ENCODE data around the gene GALNT10. TPM values are rescaled to one million over a fixed set of nuclear protein-coding genes. Genes with fewer than 3 reads are reported as not detected.
A peak's percentile ranks its signal among the peaks of the same experiment; 100 is the strongest.

The GALNT10 gene
- polyA plus RNA-seq, 2 of the 4 experiments (the other 2 are of a cell fraction), result 110 to 156 TPM

- WGBS (ENCODE audit: missing lambda C conversion rate), result 27% methylated on average over 25 of the region's 25 CpGs
Observed at GRCh38 chr5:154189256-154189818, 1.2 kb upstream of the GALNT10 start.

GRCh38 chr5:154189819-154190594 lies 526 bp upstream of the GALNT10 start:
- peak; percentile 88 to 92 for ATAC-seq
- peak; percentile 83 to 91 for DNase-seq (ENCODE audit: low read depth in 1 of 2, low spot score in 1 of 2)
- Histone ChIP-seq H3K27ac (peak overlapping the region; percentile 96 to 99), H3K4me2 (peak overlapping the region; percentile 100), H3K9me3 (no peaks in the 10 kb centered on the region), H3K4me1 (peaks cover 43% of the 10 kb centered on the region), H3K4me3 (peak overlapping the region; percentile 65)
- CTCF ChIA-PET, result interaction anchor here (0.6 to 7.0 kb wide), 40 partner anchors 9 to 413 kb away, joined by 3 to 46 read pairs (median 4); no protein-coding TSS in a partner anchor
- 2% methylated on average over 31 of the region's 67 CpGs for WGBS (ENCODE audit: missing lambda C conversion rate)
- POLR2A ChIA-PET, result interaction anchor here (0.7 to 2.9 kb wide), 11 partner anchors 9 to 257 kb away, joined by 3 to 25 read pairs (median 9); partner anchors contain the start of genes FAM114A2 and MFAP3
- FAIRE-seq, result no peak
- no peak for TF ChIP-seq PBX3 (IDR thresholded peaks at IDR 0.05)
- peak; percentile 62 for TF ChIP-seq SMC3 (IDR thresholded peaks at IDR 0.05)
- no peak for TF ChIP-seq USF2 (IDR thresholded peaks at IDR 0.05)
- no peak for TF ChIP-seq FOSL2 (IDR thresholded peaks at IDR 0.05)
- no peak for TF ChIP-seq FOSL2 (CRISPR knock-in tag; IDR thresholded peaks at IDR 0.05)
- no peak for TF ChIP-seq JUNB (IDR thresholded peaks at IDR 0.05)
- TF ChIP-seq CTCF (IDR thresholded peaks at IDR 0.05), result peak; percentile 44
- TF ChIP-seq MAZ (IDR thresholded peaks at IDR 0.05; ENCODE audit: borderline replicate concordance, low read depth, low read length), result peak; percentile 78
- no peak; the same call in 1 of the 2 replicates for TF ChIP-seq MYC (IDR thresholded peaks at IDR 0.05; ENCODE audit: borderline replicate concordance, low read length)
- no peak for TF ChIP-seq BHLHE40 (IDR thresholded peaks at IDR 0.05; ENCODE audit: low read depth, low read length)
- no peak for TF ChIP-seq ATOH8 (CRISPR knock-in tag; IDR thresholded peaks at IDR 0.05; ENCODE audit: low read depth)
- no peak for TF ChIP-seq HEYL (CRISPR knock-in tag; IDR thresholded peaks at IDR 0.05)
- TF ChIP-seq POLR2A (IDR thresholded peaks at IDR 0.05; ENCODE audit: low read length), result peak; percentile 52
- TF ChIP-seq HES2 (IDR thresholded peaks at IDR 0.05), result no peak
- TF ChIP-seq HDAC2 (IDR thresholded peaks at IDR 0.05), result peak; percentile 84
- peak; percentile 31 to 53; a peak in 3 of 5 replicates for TF ChIP-seq RAD21 (conservative IDR thresholded peaks at IDR 0.05 in 1 of 2, IDR thresholded peaks at IDR 0.05 in 1 of 2)
- no peak for TF ChIP-seq ZFP36 (IDR thresholded peaks at IDR 0.05; ENCODE audit: borderline replicate concordance, partially characterized antibody)
- TF ChIP-seq HOXB5 (CRISPR knock-in tag; IDR thresholded peaks at IDR 0.05), result no peak

More at GRCh38 chr5:154189256-154189818, 1.2 kb upstream of the GALNT10 start:
- DNase-seq (ENCODE audit: low read depth in 1 of 2, low spot score in 1 of 2), result no peak
- Histone ChIP-seq H3K4me1 (peaks cover 36% of the 10 kb centered on the region), H3K27ac (peak overlapping the region; percentile 96 to 99), H3K4me3 (peak overlapping the region; percentile 65), H3K9me3 (no peaks in the 10 kb centered on the region), H3K4me2 (peak overlapping the region; percentile 100)
- ATAC-seq, result peak; percentile 33 to 57
- POLR2A ChIA-PET, result interaction anchor here (0.7 to 2.9 kb wide), 8 partner anchors 9 to 257 kb away, joined by 3 to 25 read pairs (median 8); no protein-coding TSS in a partner anchor
- FAIRE-seq, result no peak
- CTCF ChIA-PET, result interaction anchor here (0.7 to 7.0 kb wide), 28 partner anchors 9 to 413 kb away, joined by 3 to 46 read pairs (median 4); no protein-coding TSS in a partner anchor
- TF ChIP-seq GATA3 (IDR thresholded peaks at IDR 0.05; ENCODE audit: borderline replicate concordance), result no peak
- no peak for TF ChIP-seq EHMT2 (IDR thresholded peaks at IDR 0.05; ENCODE audit: low read depth)
- no peak for TF ChIP-seq HEYL (CRISPR knock-in tag; IDR thresholded peaks at IDR 0.05)
- no peak for TF ChIP-seq NPAS2 (CRISPR knock-in tag; IDR thresholded peaks at IDR 0.05; ENCODE audit: borderline replicate concordance)
- TF ChIP-seq CTCF (IDR thresholded peaks at IDR 0.05), result no peak
- TF ChIP-seq ZC3H11A (IDR thresholded peaks at IDR 0.05), result no peak
- TF ChIP-seq MYC (IDR thresholded peaks at IDR 0.05; ENCODE audit: borderline replicate concordance, low read length), result no peak
- no peak for TF ChIP-seq USF2 (IDR thresholded peaks at IDR 0.05)
- no peak for TF ChIP-seq MAFK (IDR thresholded peaks at IDR 0.05; ENCODE audit: partially characterized antibody)
- no peak for TF ChIP-seq HOXA7 (CRISPR knock-in tag; IDR thresholded peaks at IDR 0.05)
- no peak for TF ChIP-seq EP300 (IDR thresholded peaks at IDR 0.05)
